ENCODE results near the gene CYB561D2. TPM values are rescaled to one million over a fixed set of nuclear protein-coding genes. Genes with fewer than 3 reads are reported as not detected.
A peak's percentile ranks its signal among the peaks of the same experiment; 100 is the strongest.

Gene CYB561D2
- total and polyA plus RNA-seq, 9 of the 15 experiments (the other 6 are each of a cell fraction or from before 2014, with no cell fraction given) = 4.2 to 16.6 (median 9.4) TPM

DNA sequence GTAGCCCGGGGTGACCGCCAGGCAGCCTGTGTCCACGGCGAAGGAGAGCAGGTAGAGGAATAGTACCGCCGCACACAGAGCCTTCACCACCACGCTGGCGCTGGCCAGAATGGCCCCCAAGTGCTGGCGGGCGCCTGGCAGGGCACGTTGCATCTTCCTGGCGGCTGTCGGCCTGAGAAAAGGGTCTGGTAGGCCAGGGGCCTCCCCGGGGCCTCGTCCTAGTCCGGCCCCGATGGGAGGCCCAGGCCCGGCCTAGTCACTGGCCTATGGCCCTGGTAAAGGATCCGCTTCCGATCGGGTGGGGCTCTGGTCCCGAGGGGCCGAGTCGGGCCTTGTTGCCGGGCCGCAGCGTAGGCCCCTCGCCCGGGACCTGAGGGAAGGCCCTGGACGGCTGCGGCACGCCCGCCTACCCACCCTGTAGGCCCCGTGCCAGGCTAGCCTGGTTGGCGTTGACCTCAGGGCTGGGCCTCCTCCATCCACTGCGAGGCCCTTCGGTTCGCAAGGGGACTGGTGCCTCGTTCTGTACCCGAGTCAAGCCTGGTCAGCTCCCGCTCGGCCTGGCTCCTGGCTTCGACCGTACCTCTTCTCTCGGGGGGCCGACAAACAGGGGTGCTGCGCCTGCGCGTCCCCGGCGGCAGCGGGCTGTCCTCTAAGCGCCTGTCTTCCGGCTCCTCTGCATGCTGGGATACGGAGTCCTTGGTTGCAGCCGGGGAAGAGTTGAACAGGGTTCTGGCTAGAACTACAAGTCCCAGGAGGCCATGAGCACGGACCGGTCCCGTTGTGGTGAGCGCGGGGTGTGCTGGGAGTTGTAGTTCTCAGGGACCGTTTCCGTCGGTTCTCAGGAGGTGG is 8.5 kb downstream of the CYB561D2 start, which contains the start of gene TMEM115 (continued):
- TF ChIP-seq ZNF609 (CRISPR knock-in tag; IDR thresholded peaks at IDR 0.05; ENCODE audit: borderline replicate concordance) (no peak), ADNP (tag; IDR thresholded peaks at IDR 0.05) (no peak), ID3 (CRISPR knock-in tag; IDR thresholded peaks at IDR 0.05) (no peak), ID3 (tag; IDR thresholded peaks at IDR 0.05) (no peak), RNF219 (CRISPR knock-in tag; IDR thresholded peaks at IDR 0.05) (no peak), KLF10 (CRISPR knock-in tag; IDR thresholded peaks at IDR 0.05) (no peak)
- TF ChIP-seq, protein P1, sequence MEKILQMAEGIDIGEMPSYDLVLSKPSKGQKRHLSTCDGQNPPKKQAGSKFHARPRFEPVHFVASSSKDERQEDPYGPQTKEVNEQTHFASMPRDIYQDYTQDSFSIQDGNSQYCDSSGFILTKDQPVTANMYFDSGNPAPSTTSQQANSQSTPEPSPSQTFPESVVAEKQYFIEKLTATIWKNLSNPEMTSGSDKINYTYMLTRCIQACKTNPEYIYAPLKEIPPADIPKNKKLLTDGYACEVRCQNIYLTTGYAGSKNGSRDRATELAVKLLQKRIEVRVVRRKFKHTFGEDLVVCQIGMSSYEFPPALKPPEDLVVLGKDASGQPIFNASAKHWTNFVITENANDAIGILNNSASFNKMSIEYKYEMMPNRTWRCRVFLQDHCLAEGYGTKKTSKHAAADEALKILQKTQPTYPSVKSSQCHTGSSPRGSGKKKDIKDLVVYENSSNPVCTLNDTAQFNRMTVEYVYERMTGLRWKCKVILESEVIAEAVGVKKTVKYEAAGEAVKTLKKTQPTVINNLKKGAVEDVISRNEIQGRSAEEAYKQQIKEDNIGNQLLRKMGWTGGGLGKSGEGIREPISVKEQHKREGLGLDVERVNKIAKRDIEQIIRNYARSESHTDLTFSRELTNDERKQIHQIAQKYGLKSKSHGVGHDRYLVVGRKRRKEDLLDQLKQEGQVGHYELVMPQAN (IDR thresholded peaks at IDR 0.05; ENCODE audit: borderline replicate concordance) = no peak
- TF ChIP-seq, protein P2, sequence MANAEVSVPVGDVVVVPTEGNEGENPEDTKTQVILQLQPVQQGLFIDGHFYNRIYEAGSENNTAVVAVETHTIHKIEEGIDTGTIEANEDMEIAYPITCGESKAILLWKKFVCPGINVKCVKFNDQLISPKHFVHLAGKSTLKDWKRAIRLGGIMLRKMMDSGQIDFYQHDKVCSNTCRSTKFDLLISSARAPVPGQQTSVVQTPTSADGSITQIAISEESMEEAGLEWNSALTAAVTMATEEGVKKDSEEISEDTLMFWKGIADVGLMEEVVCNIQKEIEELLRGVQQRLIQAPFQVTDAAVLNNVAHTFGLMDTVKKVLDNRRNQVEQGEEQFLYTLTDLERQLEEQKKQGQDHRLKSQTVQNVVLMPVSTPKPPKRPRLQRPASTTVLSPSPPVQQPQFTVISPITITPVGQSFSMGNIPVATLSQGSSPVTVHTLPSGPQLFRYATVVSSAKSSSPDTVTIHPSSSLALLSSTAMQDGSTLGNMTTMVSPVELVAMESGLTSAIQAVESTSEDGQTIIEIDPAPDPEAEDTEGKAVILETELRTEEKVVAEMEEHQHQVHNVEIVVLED (CRISPR knock-in tag; IDR thresholded peaks at IDR 0.05) = peak; percentile 76
- TF ChIP-seq, protein P3, sequence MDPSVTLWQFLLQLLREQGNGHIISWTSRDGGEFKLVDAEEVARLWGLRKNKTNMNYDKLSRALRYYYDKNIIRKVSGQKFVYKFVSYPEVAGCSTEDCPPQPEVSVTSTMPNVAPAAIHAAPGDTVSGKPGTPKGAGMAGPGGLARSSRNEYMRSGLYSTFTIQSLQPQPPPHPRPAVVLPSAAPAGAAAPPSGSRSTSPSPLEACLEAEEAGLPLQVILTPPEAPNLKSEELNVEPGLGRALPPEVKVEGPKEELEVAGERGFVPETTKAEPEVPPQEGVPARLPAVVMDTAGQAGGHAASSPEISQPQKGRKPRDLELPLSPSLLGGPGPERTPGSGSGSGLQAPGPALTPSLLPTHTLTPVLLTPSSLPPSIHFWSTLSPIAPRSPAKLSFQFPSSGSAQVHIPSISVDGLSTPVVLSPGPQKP (CRISPR knock-in tag; IDR thresholded peaks at IDR 0.05) = no peak
- TF ChIP-seq, protein P4, sequence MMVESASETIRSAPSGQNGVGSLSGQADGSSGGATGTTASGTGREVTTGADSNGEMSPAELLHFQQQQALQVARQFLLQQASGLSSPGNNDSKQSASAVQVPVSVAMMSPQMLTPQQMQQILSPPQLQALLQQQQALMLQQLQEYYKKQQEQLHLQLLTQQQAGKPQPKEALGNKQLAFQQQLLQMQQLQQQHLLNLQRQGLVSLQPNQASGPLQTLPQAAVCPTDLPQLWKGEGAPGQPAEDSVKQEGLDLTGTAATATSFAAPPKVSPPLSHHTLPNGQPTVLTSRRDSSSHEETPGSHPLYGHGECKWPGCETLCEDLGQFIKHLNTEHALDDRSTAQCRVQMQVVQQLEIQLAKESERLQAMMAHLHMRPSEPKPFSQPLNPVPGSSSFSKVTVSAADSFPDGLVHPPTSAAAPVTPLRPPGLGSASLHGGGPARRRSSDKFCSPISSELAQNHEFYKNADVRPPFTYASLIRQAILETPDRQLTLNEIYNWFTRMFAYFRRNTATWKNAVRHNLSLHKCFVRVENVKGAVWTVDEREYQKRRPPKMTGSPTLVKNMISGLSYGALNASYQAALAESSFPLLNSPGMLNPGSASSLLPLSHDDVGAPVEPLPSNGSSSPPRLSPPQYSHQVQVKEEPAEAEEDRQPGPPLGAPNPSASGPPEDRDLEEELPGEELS (CRISPR knock-in tag; IDR thresholded peaks at IDR 0.05; ENCODE audit: borderline replicate concordance) = no peak
